GM10248 (cell line): ENCODE measurements around the gene SH3GLB1.

ENCODE experiments used
- CTCF ChIA-PET: fragments of 300-600 bp; sonication (Branson Sonifier 250); formaldehyde crosslinking; extraction: SDS; loops from one replicate; lab custom pipeline; 2021; ENCODE audit warnings: antibody characterized with exemption; lab: Yijun Ruan, JAX
- POLR2A ChIA-PET: fragments of 350-650 bp; sonication (Branson Sonifier 250); formaldehyde crosslinking; extraction: SDS; loops from one replicate; lab custom pipeline; 2020; ENCODE audit warnings: antibody characterized with exemption; lab: Yijun Ruan, JAX
- DNase-seq: peaks from one replicate; pipeline ENCODE4 v3.0.0; 2012; ENCODE audit errors: extremely low spot score
- TF ChIP-seq, protein P1 (sequence below): IDR thresholded peaks from 2 replicates; pipeline ENCODE4 v1.5.1; 2012; ENCODE audit warnings: mild to moderate bottlenecking, low read depth; ENCODE audit errors: extremely low read depth, missing control alignments, control extremely low read depth

The SH3GLB1 gene

DNA sequence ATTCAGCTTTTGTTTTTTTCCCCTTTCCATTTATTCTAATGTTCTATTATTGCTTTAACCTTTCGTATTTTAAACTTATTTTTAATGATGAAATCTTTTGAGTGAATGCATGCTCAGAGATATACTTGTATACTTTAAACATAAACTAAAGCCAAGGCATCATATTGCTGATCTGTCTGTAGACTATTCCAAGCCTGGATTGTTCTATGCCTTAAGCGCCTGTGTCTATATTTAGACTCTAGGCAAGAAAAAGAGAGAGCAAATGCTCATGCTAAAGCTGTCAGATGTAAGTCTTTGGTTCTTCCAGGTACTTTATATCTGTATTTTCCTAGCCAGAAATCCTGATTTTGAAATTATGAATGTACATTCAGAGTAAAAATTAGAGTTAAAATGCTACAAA lies 14.4 kb downstream of the SH3GLB1 start:
- CTCF ChIA-PET, result interaction anchor here (1.4 to 9.9 kb wide), 4 partner anchors 10 to 18 kb away, joined by 3 to 143 read pairs (median 11); partner anchors contain the start of gene SH3GLB1
- no peak for DNase-seq
- POLR2A ChIA-PET, result no interaction called here
- TF ChIP-seq, protein P1, sequence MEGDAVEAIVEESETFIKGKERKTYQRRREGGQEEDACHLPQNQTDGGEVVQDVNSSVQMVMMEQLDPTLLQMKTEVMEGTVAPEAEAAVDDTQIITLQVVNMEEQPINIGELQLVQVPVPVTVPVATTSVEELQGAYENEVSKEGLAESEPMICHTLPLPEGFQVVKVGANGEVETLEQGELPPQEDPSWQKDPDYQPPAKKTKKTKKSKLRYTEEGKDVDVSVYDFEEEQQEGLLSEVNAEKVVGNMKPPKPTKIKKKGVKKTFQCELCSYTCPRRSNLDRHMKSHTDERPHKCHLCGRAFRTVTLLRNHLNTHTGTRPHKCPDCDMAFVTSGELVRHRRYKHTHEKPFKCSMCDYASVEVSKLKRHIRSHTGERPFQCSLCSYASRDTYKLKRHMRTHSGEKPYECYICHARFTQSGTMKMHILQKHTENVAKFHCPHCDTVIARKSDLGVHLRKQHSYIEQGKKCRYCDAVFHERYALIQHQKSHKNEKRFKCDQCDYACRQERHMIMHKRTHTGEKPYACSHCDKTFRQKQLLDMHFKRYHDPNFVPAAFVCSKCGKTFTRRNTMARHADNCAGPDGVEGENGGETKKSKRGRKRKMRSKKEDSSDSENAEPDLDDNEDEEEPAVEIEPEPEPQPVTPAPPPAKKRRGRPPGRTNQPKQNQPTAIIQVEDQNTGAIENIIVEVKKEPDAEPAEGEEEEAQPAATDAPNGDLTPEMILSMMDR, result no peak

- POLR2A ChIA-PET, result no interaction called here
- CTCF ChIA-PET, result interaction anchor here (0.8 to 3.0 kb wide), 4 partner anchors 8 to 26 kb away, joined by 3 to 19 read pairs (median 4); no protein-coding TSS in a partner anchor
- TF ChIP-seq, protein P1, result no peak
- DNase-seq, result no peak
Measured at GRCh38 chr1:86731416-86731815, 27.0 kb downstream of the SH3GLB1 start.

DNA sequence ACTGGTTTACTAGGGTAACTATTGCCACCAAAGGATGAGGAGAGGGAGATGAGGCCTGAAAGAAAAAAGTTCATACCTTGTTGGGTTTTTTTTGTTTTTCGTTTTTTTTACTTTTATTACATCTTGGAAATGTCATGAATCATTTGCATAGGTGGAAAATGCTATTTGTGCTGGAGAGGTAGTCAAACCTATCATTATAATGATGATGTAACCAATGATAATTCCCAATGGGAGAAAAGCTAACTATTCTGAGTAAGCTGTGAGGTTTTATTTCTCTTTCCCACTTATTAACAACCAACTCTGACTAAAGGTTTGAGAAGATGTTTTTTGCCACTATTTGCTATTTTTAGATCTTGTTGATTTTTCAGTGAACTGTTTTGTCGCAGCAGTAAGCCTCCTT lies 29.0 kb downstream of the SH3GLB1 start:
- TF ChIP-seq, protein P1, result no peak
- POLR2A ChIA-PET, result no interaction called here
- CTCF ChIA-PET, result interaction anchor here (1.5 to 2.1 kb wide), 4 partner anchors 12 to 79 kb away, joined by 3 to 10 read pairs (median 6); partner anchors contain the start of gene SH3GLB1
- no peak for DNase-seq

DNA sequence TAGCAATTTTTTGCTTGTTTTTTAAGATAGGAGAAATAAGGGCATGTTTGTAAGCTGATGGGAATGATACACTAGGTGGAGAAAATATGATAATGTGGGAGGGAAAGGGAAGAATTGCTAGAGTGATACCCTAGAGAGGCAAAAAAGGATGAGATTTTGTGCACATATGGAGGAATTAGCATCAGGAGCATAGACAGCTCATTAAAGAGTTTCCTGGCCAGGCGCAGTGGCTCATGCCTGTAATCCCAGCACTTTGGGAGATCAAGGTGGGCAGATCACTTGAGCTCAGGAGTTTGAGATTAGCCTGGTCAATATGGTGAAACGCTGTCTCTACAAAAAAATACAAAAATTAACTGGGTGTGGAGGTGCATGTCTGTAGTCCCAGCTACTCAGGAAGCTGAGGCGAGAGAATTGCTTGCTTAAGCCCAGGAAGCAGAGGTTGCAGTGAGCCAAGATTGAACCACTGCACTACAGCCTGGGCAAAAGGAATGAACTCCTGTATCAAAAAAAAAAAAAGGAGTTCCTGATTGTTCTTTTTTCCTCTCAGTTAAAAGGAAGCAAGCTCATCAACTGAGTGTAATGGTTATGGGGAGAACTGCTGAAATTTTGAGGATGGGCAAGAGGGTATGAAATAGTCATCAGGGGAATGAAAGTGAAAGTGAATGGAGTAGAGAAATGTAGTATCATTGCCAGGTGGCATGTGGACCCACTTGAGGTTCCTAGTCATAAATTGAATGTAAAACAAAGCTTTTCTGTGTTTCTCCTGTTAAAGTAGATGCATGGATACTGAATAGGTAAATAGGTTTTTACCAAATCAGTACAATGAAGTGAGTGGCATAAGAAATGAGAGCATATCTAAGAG lies 35.5 kb downstream of the SH3GLB1 start:
- ChIA-PET CTCF (interaction anchor here (1.0 to 1.8 kb wide), 5 partner anchors 13 to 266 kb away, joined by 3 to 9 read pairs (median 3); partner anchors contain the start of gene SH3GLB1), POLR2A (no interaction called here)
- no peak for DNase-seq
- TF ChIP-seq, protein P1, result no peak

GRCh38 chr1:86741947-86742572 lies 37.7 kb downstream of the SH3GLB1 start:
- DNase-seq, result no peak
- TF ChIP-seq, protein P1, result peak; percentile 56
- POLR2A ChIA-PET, result no interaction called here
- CTCF ChIA-PET, result interaction anchor here (0.9 to 1.7 kb wide), 5 partner anchors 11 to 39 kb away, joined by 3 to 5 read pairs (median 4); no protein-coding TSS in a partner anchor

DNA sequence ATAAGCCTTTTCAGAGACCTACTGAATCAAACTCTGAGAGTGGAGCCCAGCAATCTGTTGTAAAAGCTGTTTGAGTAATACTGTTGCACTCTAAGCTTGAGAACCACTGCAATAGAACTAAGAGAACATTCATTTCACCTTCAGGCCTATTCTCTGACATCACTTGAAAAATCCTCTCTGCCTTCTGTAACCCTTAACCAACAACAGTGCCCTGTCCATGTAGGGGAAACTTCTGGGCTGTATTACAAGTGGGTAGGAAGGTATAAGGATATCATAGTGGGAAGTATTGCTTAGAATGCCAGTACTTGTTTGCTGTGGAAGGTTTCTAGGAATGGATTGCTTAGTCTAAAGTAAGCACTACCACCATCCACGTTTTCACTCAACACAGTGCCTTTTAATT lies 42.9 kb downstream of the SH3GLB1 start:
- TF ChIP-seq, protein P1, result no peak
- DNase-seq, result no peak
- CTCF ChIA-PET, result no interaction called here
- POLR2A ChIA-PET, result no interaction called here
